Cerebellar nuclear complex (tissue), 1 donor: ENCODE data around the gene ACTL7A.

ENCODE experiments used
- DNase-seq, 2 experiments: peaks; one replicate each; lab custom pipeline; 2025; lab: John Stamatoyannopoulos, UW

The ACTL7A gene

DNA sequence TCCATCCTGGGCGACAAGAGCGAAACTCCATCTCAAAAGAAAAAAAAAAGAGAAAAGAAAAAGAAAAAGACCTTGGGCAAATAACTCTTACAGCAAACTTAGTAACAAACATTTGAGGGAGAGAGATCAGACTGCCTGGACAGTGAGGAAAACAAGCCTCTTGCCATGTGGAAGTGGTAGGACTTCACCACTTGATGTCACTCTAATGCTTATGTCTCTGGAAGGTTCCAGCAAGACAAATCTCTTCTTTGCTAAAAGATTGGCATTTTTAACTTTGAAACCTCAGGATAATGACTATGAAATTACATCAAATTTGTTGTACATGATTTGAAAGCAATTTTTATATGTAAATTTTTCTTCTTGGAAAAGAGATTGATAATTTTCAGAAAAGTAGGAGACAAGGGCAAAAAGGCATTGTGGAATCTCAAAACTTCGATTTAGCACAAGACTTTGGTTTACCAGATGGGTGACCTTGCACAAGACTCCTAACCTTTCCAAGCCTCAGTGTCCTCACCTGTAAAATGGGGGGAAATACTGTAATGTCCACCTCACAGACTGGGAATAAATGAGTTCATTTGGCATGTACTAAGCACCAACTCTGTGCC, 11.7 kb upstream of the ACTL7A start:
- no peak for DNase-seq

DNA sequence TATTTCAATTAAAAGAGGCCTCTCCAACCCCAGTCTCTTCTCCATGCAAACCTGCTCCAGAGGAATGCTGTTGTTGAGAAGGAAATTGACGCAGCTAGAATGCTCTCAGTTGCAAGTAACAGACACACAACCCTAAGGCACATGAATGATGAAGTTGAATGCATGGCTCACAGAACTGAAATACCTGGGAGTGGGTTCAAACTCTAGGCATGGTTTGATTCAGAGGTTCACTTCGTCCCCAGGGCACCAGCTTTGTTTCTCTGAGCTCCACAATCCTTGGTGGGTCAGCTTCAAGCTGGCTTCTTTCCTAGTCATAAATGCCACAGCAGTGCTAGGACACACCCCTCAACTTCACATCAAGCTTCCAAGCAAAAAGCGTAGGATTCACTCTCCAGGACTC, 10.9 kb upstream of the ACTL7A start:
- DNase-seq: no peak

DNA sequence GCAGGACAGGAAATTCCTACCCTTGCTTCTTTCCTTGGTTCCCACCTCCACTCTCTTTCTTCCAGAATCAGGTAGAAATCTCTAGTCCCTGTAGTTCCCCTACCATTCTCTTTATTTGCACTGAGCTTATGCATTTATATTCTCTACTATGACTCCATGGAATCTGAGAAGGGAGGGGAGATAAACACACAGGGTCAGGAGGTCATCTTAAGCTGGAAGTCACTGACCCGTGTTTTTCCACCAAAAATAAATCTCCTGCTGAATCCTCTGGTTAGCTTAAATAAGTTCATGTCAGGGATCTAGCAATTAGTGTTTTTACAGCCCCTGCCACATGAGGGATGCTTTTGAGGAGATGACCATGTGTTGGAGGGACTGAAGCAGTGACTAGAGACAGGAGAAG, 10.0 kb upstream of the ACTL7A start:
- no peak for DNase-seq

DNA sequence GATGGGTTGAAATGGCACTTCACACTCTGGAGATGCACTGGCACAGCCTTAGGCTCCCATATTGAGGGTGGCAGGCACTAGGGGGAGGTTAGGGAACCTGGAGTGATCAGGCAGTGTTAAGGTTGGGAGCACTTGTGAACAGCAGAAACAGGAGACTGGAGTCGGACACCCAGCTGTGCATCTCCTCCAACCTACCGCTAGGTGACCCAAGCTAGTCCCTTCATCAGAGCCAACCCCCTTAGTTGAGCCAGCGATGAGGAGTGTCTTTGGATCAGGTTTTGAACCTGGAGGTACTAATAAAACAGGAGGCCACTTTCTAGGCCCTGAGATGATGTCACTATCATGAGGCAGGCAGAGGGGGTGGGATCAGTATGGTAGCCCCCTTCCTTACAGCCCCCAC, 8.0 kb upstream of the ACTL7A start:
- DNase-seq: no peak

DNA sequence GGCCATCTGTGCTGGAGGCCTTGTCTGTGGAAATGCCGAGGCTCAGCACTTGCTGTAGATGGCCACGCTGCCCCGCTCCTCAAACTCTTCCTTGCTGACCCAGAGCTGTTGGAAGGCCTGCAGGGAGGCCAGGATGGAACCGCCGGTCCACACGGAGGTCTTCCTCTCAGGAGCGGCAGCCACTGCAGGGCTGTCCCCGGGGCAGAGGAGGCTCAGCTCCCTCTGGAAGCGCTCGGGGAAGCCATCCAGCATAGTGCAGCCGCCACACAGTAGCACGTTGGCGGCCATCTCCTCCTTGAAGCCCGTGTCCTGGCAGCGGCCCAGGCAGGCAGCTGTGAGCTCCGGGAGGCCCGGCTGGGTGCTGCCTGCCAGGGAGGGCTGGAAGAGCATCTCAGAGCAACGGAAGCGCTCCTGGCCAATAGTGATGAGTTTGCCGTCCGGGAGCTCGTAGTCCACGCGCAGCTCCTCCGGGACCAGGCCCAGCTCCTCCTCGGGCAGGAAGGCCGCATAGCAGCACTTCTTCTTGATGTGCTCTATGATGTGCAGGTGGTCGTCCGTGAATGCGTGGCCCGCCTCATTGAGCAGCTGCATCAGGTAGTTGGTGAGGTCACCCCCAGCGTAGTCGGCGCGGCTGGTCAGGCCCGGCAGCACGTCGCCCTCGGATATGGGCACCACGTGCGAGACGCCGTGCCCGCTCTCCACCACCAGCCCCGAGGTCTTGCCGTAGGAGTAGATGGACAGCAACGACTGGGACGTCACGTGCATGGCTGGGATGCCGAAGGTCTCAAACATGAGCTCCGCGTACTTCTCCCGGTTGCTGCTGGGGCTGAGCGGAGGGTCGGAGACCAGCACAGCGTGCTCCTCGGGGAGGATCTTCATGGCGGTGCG, 7.2 kb upstream of the ACTL7A start:
- no peak for DNase-seq

DNA sequence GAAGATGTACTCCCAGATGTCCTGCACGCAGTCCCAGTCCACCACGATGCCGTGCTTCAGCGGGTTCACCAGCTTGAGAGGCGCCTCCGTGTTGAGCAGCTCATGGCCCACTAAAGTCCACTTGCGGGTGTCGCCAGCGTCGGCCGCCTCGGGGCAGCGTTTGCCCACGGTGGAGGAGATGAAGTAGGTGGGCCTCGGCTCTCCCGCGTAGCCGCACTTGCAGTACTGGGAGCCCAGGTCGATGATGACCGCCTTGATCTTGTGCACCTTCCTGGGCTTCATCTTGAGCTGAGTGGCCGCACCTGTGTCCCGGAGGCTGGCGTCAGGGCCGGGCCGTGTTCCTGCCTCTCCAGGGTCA, 6.6 kb upstream of the ACTL7A start:
- DNase-seq: no peak

DNA sequence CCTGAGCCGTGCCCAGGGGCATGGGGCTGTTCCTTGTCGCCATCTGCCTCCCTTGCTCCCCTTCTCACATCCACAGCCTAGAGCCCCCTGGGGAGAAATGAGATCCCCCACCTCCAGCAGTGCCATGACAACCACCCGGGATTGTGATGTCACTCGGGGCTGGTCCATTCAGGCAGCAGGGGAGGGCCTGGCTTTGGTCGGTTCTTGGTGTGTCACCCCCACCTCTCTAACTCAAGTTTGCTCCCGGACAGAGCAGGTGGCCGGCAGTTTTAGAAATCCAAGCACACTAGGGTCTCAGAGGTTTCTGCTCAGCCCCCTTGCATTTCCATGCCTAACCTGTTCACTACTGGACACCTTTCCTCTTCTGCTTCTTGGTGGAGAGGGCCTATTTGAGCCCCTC, 6.2 kb upstream of the ACTL7A start, which contains the start of gene ACTL7B:
Gene ACTL7B (minus strand): TSS at position 99 of the 400 bp plus-strand sequence. CDS start 56 bp downstream, at position 43.
- DNase-seq: no peak

DNA sequence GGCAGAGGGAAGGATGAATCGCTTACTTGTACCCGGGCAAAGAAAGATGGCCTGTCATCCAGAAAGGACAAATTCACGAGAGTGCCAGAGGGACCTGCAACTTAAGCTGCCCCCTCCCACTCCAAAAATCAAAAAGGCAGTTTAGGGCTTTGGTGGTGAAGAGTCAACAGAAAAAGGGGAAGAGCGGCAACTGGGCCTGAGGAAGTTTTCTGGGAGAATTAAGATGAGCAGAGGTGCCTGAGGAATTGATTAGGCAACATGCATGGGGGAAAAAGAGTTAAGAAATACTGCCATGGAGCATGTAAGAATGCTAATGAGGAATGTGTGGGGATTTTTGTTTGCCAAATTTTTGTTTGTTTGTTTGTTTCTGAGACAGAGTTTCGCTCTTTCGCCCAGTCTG, 4.5 kb upstream of the ACTL7A start:
- no peak for DNase-seq

DNA sequence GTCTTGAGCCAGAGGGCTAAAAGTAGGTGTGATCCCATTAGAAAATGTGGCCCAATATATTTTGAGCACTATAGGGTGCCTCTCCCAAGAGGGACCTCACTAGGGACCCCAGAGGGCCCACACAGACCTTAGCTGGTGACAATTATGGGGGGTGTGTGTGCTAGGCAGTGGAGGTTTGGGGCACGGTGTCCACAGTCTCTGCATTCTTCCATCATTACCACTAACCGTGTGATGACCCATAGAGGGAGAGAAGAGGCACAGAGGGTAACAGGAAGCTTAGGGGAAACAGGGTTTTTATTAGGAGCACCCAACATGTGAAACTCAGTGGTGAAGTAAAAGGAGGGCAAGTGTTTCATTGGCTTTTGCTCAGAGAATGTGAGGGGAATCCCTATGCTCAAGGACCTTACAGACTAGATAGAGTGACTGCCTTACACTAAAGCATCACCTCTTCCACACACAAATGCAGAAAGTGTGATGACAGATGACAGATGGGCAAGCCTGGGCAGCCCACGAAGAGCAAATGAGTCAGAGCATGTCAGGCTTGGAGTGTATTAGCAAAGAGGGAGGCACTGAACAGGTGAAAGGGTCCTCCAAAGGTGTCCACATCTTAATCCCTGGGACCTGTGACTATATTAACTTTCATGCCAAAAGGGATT, 2.5 kb upstream of the ACTL7A start:
- no peak for DNase-seq

DNA sequence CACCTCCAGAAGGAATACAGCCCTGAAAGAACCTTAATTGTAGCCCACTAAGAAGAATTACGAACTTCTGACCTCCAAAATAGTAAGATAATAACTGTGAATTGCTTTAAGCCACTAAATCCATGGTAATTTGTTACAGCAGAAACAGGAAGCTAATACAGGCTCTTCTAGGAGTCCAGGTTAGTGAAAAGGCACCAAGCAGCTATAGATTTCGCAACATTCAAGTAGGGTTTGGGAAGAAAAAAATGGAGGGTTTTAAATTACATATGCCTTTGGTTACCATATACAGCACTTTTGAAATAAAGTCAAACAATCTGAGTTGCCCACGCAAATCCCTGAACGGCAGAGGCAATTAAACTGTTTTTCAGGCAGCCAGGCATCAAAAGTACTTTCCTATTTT, 1.7 kb upstream of the ACTL7A start:
- DNase-seq: no peak

DNA sequence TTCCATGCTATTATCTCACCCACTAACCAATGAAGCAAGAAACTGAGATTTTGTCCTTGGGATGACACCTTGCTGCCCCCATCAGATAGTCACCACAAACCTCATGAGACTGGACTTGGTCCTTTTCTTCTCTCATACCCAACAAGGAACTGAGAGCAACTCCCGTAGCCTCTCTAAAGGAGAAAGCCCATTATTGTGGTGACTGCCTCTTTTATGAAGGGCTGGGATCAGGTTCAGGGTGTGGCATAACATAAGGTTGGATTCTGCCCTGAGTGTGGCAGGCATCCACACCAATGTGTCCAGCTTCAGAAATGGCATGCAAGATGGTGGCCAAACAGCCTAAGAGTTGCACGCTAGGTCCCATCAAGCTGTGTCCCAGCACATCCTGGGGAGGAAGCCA, 1.3 kb upstream of the ACTL7A start:
- DNase-seq: no peak

DNA sequence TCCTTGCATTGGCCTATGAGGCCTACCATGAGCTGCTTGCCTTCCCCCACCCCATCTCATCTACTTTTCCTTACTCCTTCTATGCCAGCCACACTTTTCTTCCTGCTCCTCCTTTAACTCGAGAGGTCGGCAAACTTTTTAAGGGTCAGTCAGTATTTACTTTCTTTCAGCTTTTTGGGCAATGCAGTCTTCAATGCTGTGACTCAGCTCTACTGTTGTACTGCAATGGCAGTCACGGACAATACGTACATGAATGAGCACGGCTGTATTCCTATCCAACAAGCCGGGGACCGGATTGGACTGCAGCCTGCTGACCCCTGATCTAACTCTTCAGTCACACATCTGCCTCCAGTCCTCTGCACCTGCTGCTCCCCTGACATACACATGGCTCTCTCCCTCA, 602 bp upstream of the ACTL7A start:
- DNase-seq: no peak

DNA sequence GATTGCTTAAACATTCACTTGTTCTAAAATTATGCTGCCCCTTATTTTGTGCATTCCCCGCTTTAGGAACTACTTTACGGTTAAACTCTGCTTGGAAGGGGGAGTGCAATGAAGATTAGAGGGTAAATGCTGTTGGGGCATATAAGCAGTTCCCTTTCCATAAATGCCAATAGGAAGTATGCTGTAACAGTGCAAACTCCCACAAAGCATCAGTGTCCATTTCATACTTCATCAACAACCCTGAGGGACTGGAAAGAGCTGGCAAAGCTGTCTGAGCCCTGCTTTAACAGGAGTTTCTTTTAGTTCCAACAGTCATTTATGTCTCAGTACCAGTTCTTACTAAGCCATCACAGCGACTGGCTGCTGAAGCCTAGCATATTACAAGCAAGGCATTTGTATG, 1.8 kb downstream of the ACTL7A start:
- DNase-seq: no peak

DNA sequence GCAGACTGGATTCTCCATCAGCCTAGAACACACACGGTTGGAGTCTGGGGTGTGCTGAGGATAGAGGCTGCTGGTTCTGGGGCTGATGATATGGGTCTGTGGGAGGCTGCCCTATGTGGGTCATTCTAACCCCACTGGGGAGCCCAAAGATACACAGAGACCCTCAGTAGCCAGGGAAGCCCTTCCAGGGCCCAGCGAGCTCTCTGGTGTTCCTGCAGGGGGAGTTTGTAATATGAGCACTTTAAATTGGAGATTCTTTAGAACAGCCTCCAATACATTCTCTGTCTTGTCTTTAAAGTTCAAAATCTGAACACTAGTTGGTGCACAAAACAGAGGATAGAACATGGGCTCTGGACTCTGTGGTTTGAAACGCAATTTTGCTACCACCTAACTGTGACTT, 2.4 kb downstream of the ACTL7A start:
- DNase-seq: no peak

DNA sequence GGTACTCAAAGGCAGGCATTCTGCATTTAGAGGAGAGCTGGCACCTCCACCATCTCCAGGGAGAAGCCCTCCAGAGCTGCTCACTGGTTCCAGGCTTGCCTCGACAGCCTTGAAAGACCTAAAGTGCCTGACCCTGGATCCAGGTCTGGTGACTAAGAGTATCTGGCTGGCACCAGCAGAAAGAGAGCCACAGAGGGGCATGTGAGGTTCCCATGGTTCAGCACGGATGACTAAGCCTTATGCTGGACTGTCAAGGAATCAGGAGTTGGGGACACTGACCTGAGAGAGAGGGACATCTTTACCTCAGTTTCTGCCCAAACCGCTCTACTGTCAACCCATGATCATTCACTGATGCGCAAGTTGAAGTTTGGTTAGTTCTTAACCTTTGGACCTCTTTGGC, 3.0 kb downstream of the ACTL7A start:
- DNase-seq: no peak

DNA sequence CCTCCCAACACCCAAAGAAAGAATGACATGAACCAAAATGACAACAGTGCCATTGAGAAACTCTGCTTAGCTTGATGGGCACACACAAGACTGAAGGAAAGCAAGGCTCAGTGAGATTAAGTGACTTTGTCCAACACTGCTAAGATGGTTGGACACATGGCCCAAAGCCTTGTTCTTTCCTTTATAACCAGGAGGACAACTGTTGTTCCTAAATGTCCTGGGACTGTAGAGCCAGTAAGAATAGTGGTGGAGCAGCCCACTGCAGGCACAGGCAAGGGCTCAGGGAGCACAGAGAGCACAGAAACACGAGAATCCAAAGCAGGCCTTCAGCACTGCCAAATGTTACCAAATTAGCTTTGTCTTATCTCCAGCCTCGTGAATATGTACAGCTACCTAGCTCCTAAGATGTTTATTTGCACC, 3.9 kb downstream of the ACTL7A start:
- no peak for DNase-seq

DNA sequence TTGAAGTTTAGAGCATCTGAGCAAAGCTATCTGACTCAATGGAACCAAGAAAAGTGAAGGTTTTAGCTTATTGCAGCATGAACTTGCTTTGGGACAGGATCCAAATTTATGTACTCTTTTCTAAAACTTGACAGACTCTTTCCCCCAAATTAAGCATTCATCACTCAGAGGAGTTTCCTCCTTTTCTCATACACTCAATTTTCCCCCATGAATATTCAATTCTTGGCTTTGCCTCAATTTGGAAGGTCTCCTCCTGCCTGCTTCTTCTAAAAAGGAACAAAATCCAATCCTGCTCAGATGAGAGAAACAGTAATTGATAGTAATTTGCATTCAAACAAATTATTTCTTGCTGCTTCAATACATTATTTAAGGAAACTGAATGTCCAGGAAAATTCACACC, 5.0 kb downstream of the ACTL7A start:
- no peak for DNase-seq

DNA sequence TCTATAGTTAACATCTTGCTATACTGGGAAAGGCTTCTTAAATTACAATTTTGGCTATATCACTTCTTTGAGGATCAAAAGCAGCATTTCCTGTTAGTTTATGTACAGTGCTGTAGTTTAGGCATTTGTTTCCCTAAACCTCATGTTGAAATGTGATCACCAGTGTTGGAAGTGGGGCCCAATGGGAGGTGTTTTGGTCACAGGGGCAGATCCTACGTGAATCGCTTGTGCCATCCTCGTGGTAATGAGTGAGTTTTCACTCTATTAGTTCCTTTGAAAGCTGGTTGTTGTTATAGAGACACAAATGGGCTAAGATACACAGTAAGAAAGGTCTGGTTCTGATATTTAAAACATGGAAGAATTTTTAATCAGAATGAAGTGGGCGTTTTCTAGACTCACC, 5.8 kb downstream of the ACTL7A start:
- DNase-seq: no peak

DNA sequence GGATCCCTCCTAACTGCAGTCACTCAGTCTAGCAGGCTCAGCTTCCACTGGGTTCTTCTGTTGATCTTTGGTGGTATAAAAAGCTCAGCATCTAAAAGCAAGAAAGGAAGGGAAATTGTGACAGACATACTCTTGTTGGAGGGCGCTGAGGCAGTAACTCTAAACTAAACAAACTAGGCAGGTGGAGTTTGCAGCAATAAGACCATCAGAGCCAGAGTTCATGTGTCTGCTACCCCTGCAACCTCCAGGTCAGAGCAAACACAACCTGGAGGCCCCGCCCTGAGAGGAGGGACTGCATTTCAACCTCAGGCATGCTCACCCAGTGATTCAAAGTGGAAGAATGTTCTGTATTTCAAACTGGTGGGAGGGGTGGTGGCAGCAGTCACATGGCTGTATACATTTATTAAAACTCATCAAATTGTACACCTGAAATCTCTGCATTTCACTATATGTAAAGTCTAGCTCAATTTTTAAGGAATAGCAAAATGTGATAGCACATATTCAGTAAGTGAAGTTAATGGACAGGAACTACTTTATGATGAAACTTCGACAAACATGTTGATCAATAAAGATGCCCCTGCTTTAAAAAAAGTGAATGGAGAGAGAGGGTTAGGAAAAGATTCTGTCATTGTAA, 7.1 kb downstream of the ACTL7A start:
- DNase-seq: peak in 1 of 2 experiments; percentile 0

DNA sequence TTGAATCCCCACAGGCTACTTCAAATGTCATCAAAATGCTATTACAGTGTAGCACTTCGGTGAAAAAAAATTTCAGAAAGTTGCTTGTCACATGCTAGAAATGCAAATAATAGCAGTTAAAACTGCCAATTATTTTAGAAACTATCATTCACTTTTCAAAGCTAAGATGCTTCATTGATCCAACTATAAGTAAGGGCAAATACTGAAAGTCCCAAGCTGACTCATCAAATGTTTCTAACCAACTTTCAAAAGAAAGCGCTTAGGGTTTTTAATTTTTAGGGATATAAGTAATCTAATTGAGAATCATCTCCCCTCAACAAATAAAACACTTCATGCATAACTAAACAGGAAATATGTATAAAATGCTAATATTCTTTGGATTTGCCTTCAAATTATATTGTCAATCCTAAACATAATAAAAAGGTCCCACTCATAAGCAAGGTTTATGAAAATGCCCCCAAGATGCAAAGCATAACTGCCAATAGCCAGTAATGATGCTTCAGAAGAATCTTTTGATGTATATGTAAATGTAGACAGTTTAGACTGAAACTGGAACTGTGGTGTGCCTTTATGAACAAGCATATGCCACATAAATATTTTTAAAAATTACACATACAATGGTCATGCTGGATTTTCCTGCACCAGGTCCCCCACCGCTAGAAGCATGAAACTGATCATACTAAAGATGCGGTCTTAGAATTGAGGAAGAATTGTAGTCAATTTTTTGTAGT, 12.2 kb downstream of the ACTL7A start:
- no peak for DNase-seq

DNA sequence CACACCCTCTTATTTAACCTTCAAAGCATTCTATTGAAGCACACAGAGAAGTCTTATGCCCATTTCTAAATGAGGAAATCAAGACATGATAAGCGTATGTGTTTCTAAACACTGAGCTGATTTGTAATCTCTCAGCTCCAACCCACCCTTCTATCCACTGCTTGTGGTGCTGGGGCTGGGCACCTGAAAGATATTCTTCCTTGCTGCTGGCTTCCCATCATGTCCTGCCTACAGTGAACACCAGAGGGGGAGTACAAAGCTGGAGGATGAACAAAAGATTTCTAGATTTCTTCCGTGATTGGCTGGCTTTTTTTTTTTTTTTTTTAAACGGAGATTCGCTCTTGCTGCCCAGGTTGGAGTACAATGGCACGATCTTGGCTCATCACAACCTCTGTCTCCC, 14.4 kb downstream of the ACTL7A start:
- no peak for DNase-seq

DNA sequence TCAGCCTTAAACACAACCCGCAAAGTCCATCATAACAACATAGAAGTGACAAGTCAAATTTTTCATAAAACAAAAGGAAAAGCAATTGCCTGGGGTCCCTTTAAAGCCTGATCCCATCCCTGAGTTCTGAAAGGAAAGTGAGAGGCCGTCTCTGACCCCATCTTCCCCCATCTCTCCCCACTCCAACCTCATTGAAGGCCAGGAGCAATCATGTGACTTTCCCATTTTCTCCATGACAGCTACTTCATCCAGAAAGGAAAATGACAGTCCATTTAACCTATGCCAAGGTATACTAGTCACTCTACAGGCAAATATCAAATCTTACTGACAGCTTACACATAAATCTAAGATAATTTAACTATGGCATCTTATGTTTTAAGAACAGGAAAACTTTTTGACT, 15.5 kb downstream of the ACTL7A start:
- DNase-seq: no peak
